Activated CD4-positive, alpha-beta T cell treated with anti-CD3 and anti-CD28 coated beads, Interleukin-2, amount 10 ng/mL, durations not matched to agents 24 days and 14 days (primary cell): ENCODE measurements around the gene SPOCK3. TPM values are rescaled to one million over a fixed set of nuclear protein-coding genes. Genes with fewer than 3 reads are reported as not detected.
"Not testable (repeated sequence)": the region's sequence is repeated elsewhere in the genome, so short reads cannot be mapped to it uniquely, and the experiment has no call there.

ENCODE experiments used
- DNase-seq: peaks from one replicate; pipeline ENCODE4 v3.0.0; 2022
- H3K27ac Mint-ChIP-seq: one replicate; pipeline ENCODE4 v1.8.0; 2022; ENCODE audit warnings: mild to moderate bottlenecking, mixed read lengths
- H3K27me3 Mint-ChIP-seq: one replicate; pipeline ENCODE4 v1.8.0; 2022; ENCODE audit warnings: mixed read lengths
- H3K36me3 Mint-ChIP-seq: one replicate; pipeline ENCODE4 v1.8.0; 2022; ENCODE audit warnings: low read depth, mild to moderate bottlenecking, mixed read lengths
- H3K4me1 Mint-ChIP-seq: one replicate; pipeline ENCODE4 v1.8.0; 2021; ENCODE audit warnings: mixed read lengths
- H3K4me3 Mint-ChIP-seq: one replicate; pipeline ENCODE4 v1.8.0; 2022; ENCODE audit warnings: mild to moderate bottlenecking, moderate library complexity, mixed read lengths
- H3K9me3 Mint-ChIP-seq: one replicate; pipeline ENCODE4 v1.8.0; 2021; ENCODE audit warnings: mixed read lengths
- intact Hi-C: fragments of 100-400 bp; cut with micrococcal nuclease; formaldehyde crosslinking; loops from one replicate; pipeline ENCODE4 v1.15.1; 2023
- total RNA-seq: library from RNA; stranded (reverse); gene quantifications from 2 replicates; pipeline ENCODE4 v1.2.3, GENCODE V29; 2022

SPOCK3 gene
- total RNA-seq, 1 donor from 2014 or later = not detected

- Mint-ChIP-seq H3K9me3 (no peaks in the 10 kb centered on the region), H3K4me1 (no peaks in the 10 kb centered on the region), H3K36me3 (no peaks in the 10 kb centered on the region), H3K27me3 (no peaks in the 10 kb centered on the region), H3K4me3 (no peak overlapping the region), H3K27ac (no peak overlapping the region)
- intact Hi-C loops = no loop called here
- DNase-seq = no peak
Measured at GRCh38 chr4:166924424-166924823, 309.9 kb downstream of the SPOCK3 start.

- intact Hi-C loops = no loop called here
- Mint-ChIP-seq H3K4me1 (no peaks in the 10 kb centered on the region), H3K9me3 (no peaks in the 10 kb centered on the region), H3K4me3 (no peak overlapping the region), H3K27me3 (no peaks in the 10 kb centered on the region), H3K27ac (no peak overlapping the region), H3K36me3 (no peaks in the 10 kb centered on the region)
- no peak for DNase-seq
Measured at GRCh38 chr4:166913926-166914325, 320.4 kb downstream of the SPOCK3 start.

- H3K9me3 Mint-ChIP-seq = no peaks in the 10 kb centered on the region
- H3K27ac Mint-ChIP-seq = no peak overlapping the region
- no peaks in the 10 kb centered on the region for H3K4me1 Mint-ChIP-seq
- H3K27me3 Mint-ChIP-seq = no peaks in the 10 kb centered on the region
- H3K36me3 Mint-ChIP-seq = no peaks in the 10 kb centered on the region
- DNase-seq = no peak
- intact Hi-C loops = no loop called here
- no peak overlapping the region for H3K4me3 Mint-ChIP-seq
Measured at GRCh38 chr4:166903408-166903807, 330.9 kb downstream of the SPOCK3 start.

DNA sequence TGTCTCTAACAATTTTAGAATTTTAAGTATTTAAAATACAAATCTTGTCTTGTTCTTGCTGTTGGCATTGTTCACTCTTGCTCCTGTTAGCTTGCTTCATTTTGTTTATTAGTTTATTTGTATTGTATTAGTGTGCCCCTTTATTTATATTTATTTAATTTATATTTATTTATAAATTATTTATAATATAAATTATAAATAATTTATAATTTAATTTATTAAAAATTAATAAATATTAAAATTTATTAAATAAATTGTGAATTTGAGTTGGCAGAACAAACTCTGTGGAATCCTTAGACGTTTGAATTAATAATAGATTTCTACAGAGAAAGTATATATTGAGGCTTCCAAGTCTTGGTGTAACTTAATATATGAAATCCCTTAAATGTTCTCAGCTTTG, 331.4 kb downstream of the SPOCK3 start:
- no peak overlapping the region for H3K27ac Mint-ChIP-seq
- no peak for DNase-seq
- H3K4me3 Mint-ChIP-seq = no peak overlapping the region
- no peaks in the 10 kb centered on the region for H3K27me3 Mint-ChIP-seq
- H3K4me1 Mint-ChIP-seq = no peaks in the 10 kb centered on the region
- no peaks in the 10 kb centered on the region for H3K36me3 Mint-ChIP-seq
- intact Hi-C loops = no loop called here
- no peaks in the 10 kb centered on the region for H3K9me3 Mint-ChIP-seq

GRCh38 chr4:166896254-166896653, 338.0 kb downstream of the SPOCK3 start:
- Mint-ChIP-seq H3K9me3 (no peaks in the 10 kb centered on the region), H3K27ac (no peak overlapping the region), H3K36me3 (no peaks in the 10 kb centered on the region), H3K27me3 (no peaks in the 10 kb centered on the region), H3K4me1 (no peaks in the 10 kb centered on the region), H3K4me3 (no peak overlapping the region)
- intact Hi-C loops = no loop called here
- no peak for DNase-seq

DNA sequence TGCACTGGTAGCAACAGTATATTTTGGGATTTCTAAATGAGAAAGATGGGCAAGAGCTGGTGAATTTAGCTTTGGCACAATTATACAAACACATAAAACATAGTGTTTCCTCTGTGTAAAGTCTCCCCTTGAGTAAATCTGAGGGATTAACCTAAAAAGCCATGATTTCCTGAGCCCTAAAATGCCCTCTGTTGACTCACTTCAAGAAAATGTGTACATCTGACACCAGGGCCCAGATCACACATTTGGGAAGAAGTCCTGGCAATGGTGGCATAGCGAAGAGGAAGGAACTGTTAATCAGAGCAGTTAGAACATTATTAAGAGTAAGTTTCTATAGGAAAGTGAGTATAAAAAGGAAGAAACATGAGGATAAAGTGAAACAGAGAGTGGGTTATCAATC, 338.5 kb downstream of the SPOCK3 start:
- intact Hi-C loops = no loop called here
- no peaks in the 10 kb centered on the region for H3K9me3 Mint-ChIP-seq
- DNase-seq = no peak
- H3K4me1 Mint-ChIP-seq = no peaks in the 10 kb centered on the region
- no peak overlapping the region for H3K4me3 Mint-ChIP-seq
- H3K27me3 Mint-ChIP-seq = no peaks in the 10 kb centered on the region
- no peaks in the 10 kb centered on the region for H3K36me3 Mint-ChIP-seq
- no peak overlapping the region for H3K27ac Mint-ChIP-seq

GRCh38 chr4:166887457-166887856, 346.8 kb downstream of the SPOCK3 start:
- intact Hi-C loops = no loop called here
- Mint-ChIP-seq H3K27ac (no peak overlapping the region), H3K27me3 (no peaks in the 10 kb centered on the region), H3K36me3 (no peaks in the 10 kb centered on the region), H3K4me1 (no peaks in the 10 kb centered on the region), H3K4me3 (no peak overlapping the region), H3K9me3 (no peaks in the 10 kb centered on the region)
- DNase-seq = no peak

- Mint-ChIP-seq H3K9me3 (no peaks in the 10 kb centered on the region), H3K4me1 (no peaks in the 10 kb centered on the region), H3K4me3 (no peak overlapping the region), H3K36me3 (no peaks in the 10 kb centered on the region), H3K27ac (no peak overlapping the region), H3K27me3 (no peaks in the 10 kb centered on the region)
- intact Hi-C loops = no loop called here
- DNase-seq = no peak
Measured at GRCh38 chr4:166886718-166887117, 347.6 kb downstream of the SPOCK3 start.

GRCh38 chr4:166882221-166882620, 352.1 kb downstream of the SPOCK3 start:
- H3K9me3 Mint-ChIP-seq = no peaks in the 10 kb centered on the region
- H3K36me3 Mint-ChIP-seq = no peaks in the 10 kb centered on the region
- no peak overlapping the region for H3K4me3 Mint-ChIP-seq
- H3K27ac Mint-ChIP-seq = no peak overlapping the region
- no peaks in the 10 kb centered on the region for H3K4me1 Mint-ChIP-seq
- intact Hi-C loops = no loop called here
- no peaks in the 10 kb centered on the region for H3K27me3 Mint-ChIP-seq
- DNase-seq = no peak

DNA sequence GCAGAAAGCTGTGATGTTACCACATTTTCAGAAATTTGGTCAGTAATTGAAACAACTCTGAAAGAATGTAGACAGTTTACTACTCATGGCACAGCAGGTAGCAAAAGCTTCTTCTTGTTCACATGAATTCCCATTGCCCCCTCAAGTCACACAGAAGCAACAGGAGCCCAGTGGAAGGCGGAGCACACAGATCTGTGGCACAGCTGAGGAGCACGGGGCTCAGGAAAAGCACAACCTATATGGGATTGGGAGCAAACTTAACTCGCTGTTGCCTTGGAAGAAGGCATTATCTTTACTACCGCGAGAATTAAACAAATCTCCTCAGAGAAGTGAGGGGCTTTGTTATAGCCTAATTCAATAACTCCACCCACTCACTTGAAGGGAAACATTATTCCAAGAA, 358.5 kb downstream of the SPOCK3 start:
- Mint-ChIP-seq H3K4me3 (no peak overlapping the region), H3K27me3 (no peaks in the 10 kb centered on the region), H3K27ac (no peak overlapping the region), H3K4me1 (no peaks in the 10 kb centered on the region), H3K36me3 (no peaks in the 10 kb centered on the region), H3K9me3 (no peaks in the 10 kb centered on the region)
- intact Hi-C loops = no loop called here
- DNase-seq = no peak

GRCh38 chr4:166862032-166862431, 372.3 kb downstream of the SPOCK3 start:
- intact Hi-C loops = no loop called here
- H3K27ac Mint-ChIP-seq = no peak overlapping the region
- DNase-seq = no peak
- H3K4me1 Mint-ChIP-seq = no peaks in the 10 kb centered on the region
- no peaks in the 10 kb centered on the region for H3K36me3 Mint-ChIP-seq
- H3K9me3 Mint-ChIP-seq = no peaks in the 10 kb centered on the region
- H3K4me3 Mint-ChIP-seq = no peak overlapping the region
- no peaks in the 10 kb centered on the region for H3K27me3 Mint-ChIP-seq

DNA sequence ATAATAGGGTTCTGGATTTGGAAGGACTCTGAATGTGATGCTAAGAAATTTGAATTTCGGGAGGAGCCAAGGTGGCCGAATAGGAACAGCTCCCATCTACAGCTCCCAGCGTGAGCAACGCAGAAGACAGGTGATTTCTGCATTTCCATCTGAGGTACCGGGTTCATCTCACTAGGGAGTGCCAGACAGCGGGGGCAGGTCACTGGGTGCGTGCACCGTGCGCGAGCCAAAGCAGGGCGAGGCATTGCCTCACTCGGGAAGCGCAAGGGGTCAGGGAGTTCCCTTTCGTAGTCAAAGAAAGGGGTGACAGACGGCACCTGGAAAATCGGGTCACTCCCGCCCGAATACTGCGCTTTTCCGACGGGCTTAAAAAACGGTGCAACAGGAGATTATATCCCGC, 383.9 kb downstream of the SPOCK3 start:
- H3K36me3 Mint-ChIP-seq, DNase-seq, H3K4me3 Mint-ChIP-seq, H3K27me3 Mint-ChIP-seq, H3K9me3 Mint-ChIP-seq, H3K27ac Mint-ChIP-seq, intact Hi-C loops, H3K4me1 Mint-ChIP-seq: not testable (repeated sequence)

DNA sequence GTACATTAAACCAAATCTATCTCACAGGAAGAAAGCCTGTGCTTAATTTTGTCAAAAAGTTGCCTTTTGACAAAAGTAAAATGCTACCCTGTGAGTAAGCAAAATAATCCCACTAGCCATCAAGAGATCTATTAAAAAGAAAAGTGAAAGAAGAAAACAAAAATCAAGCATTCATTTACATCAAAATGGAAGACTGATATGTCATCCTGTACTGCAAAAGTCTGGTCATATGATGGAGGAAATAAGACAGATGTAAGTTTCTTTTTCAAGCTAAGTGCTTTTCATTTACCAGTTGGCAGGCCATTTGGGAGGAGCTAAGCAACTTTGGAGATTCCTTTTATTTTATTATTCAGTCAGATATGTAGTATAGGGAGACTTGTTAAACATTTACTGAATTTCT, 387.4 kb downstream of the SPOCK3 start:
- Mint-ChIP-seq H3K36me3 (no peaks in the 10 kb centered on the region), H3K27ac (no peak overlapping the region), H3K9me3 (no peaks in the 10 kb centered on the region), H3K4me1 (no peaks in the 10 kb centered on the region), H3K27me3 (no peaks in the 10 kb centered on the region), H3K4me3 (no peak overlapping the region)
- no peak for DNase-seq
- intact Hi-C loops = no loop called here

DNA sequence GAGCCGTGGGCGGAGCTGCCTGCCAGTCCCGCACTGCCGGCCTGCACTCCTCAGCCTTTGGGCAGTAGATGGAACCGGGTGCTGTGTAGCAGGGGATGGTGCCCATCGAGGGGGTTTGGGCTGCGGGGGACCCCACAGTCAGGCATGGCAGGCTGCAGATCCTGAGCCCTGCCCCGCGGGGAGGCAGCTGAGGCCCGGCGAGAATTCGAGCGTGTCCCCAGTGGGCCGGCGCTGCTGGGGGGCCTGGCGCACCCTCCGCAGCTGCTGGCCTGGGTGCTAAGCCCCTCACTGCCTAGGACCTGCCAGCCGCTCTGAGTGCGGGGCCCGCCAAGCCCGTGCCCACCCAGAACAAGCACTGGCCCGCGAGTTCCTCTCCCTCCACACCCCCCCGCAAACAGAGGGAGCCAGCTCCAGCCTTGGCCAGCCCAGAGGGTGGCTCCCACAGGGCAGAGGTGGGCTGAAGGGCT, 391.5 kb downstream of the SPOCK3 start:
- Mint-ChIP-seq H3K9me3 (peaks cover 5% of the 10 kb centered on the region), H3K36me3 (no peaks in the 10 kb centered on the region), H3K4me3 (no peak overlapping the region), H3K4me1 (no peaks in the 10 kb centered on the region), H3K27me3 (no peaks in the 10 kb centered on the region), H3K27ac (no peak overlapping the region)
- intact Hi-C loops = no loop called here
- no peak for DNase-seq

- no peak overlapping the region for H3K27ac Mint-ChIP-seq
- intact Hi-C loops = no loop called here
Measured at GRCh38 chr4:166839615-166840251, 394.6 kb downstream of the SPOCK3 start.

More at GRCh38 chr4:166839615-166840251, 394.6 kb downstream of the SPOCK3 start:
- Mint-ChIP-seq H3K9me3 (peaks cover 5% of the 10 kb centered on the region), H3K27me3 (no peaks in the 10 kb centered on the region), H3K4me1 (no peaks in the 10 kb centered on the region), H3K4me3 (no peak overlapping the region), H3K36me3 (no peaks in the 10 kb centered on the region)
- DNase-seq = no peak
